Liver (tissue), 9 donors: Measurements from ENCODE around the gene DOCK1. TPM values are rescaled to one million over a fixed set of nuclear protein-coding genes. Genes with fewer than 3 reads are reported as not detected.

Source experiments
- DNase-seq: peaks from one replicate; pipeline ENCODE4 v3.0.0-alpha.2; 2017; ENCODE audit warnings: low spot score
- H3K27ac ChIP-seq, 2 donors: one replicate each; pipeline ENCODE4 v1.7.0; 2013; ENCODE audit warnings: inconsistent platforms in 2 of 2, low read length in 2 of 2, control low read depth in 1 of 2, low read depth in 1 of 2, mild to moderate bottlenecking in 1 of 2
- H3K27me3 ChIP-seq, 4 donors: one replicate each; pipeline versions ENCODE4 v1.6.1 to v1.7.0; 2013; ENCODE audit warnings: low read length in 3 of 4, inconsistent platforms in 1 of 4, mild to moderate bottlenecking in 1 of 4, moderate library complexity in 1 of 4; ENCODE audit not compliant: control insufficient read depth in 4 of 4, insufficient read depth in 4 of 4
- H3K36me3 ChIP-seq, 4 donors: one replicate each; pipeline versions ENCODE4 v1.6.1 to v1.7.0; 2013; ENCODE audit warnings: low read length in 3 of 4, mild to moderate bottlenecking in 3 of 4, low read depth in 1 of 4, moderate library complexity in 1 of 4; ENCODE audit not compliant: control insufficient read depth in 4 of 4, insufficient read depth in 3 of 4
- H3K4me1 ChIP-seq, 4 donors: one replicate each; pipeline versions ENCODE4 v1.6.1 to v1.7.0; 2013; ENCODE audit warnings: low read length in 3 of 4, mild to moderate bottlenecking in 3 of 4, moderate library complexity in 1 of 4; ENCODE audit not compliant: control insufficient read depth in 4 of 4, insufficient read depth in 4 of 4
- H3K4me3 ChIP-seq, 3 donors: one replicate each; pipeline versions ENCODE4 v1.6.1 to v1.7.0; 2013; ENCODE audit warnings: low read length in 3 of 3, control low read depth in 1 of 3, low read depth in 1 of 3, mild to moderate bottlenecking in 1 of 3
- H3K9ac ChIP-seq, 2 donors: one replicate each; pipeline ENCODE4 v1.7.0; 2013; ENCODE audit warnings: low read length in 2 of 2, mild to moderate bottlenecking in 2 of 2, moderate library complexity in 2 of 2, control low read depth in 1 of 2, low read depth in 1 of 2
- H3K9me3 ChIP-seq, 4 donors: one replicate each; pipeline versions ENCODE4 v1.6.1 to v1.7.0; 2013; ENCODE audit warnings: low read length in 3 of 4; ENCODE audit not compliant: control insufficient read depth in 4 of 4
- EGR1 ChIP-seq, 2 donors: IDR thresholded peaks; 2 replicates each; pipeline ENCODE4 v1.6.1; 2016 to 2018; ENCODE audit warnings: antibody characterized with exemption in 2 of 2, low read depth in 2 of 2
- FOXA1 ChIP-seq: IDR thresholded peaks from 2 replicates; pipeline ENCODE4 v1.6.1; 2016; ENCODE audit warnings: antibody characterized with exemption
- FOXA2 ChIP-seq: IDR thresholded peaks from 2 replicates; pipeline ENCODE4 v1.6.1; 2016; ENCODE audit warnings: antibody characterized with exemption
- GABPA ChIP-seq, 2 donors: IDR thresholded peaks in 1 of 2; conservative IDR thresholded peaks in 1 of 2; 2 replicates each; pipeline ENCODE4 v1.6.1; 2016; ENCODE audit warnings: antibody characterized with exemption in 2 of 2, mild to moderate bottlenecking in 1 of 2, moderate library complexity in 1 of 2
- HNF4A ChIP-seq, 2 donors: conservative IDR thresholded peaks; 2 replicates each; pipeline ENCODE4 v1.6.1; 2016; ENCODE audit warnings: antibody characterized with exemption in 2 of 2, mild to moderate bottlenecking in 2 of 2
- HNF4G ChIP-seq: IDR thresholded peaks from 2 replicates; pipeline ENCODE4 v1.6.1; 2016; ENCODE audit warnings: antibody characterized with exemption
- JUND ChIP-seq, 2 donors: IDR thresholded peaks; 2 replicates each; pipeline ENCODE4 v1.6.1; 2016; ENCODE audit warnings: antibody characterized with exemption in 2 of 2
- NR2F2 ChIP-seq: IDR thresholded peaks from 2 replicates; pipeline ENCODE4 v1.6.1; 2016; ENCODE audit warnings: antibody characterized with exemption
- RAD21 ChIP-seq, 2 donors: IDR thresholded peaks; 2 replicates each; pipeline ENCODE4 v1.6.1; 2016; ENCODE audit warnings: antibody characterized with exemption in 2 of 2, mild to moderate bottlenecking in 2 of 2
- RXRA ChIP-seq, 2 donors: IDR thresholded peaks; 2 replicates each; pipeline ENCODE4 v1.6.1; 2017 to 2018; ENCODE audit warnings: antibody characterized with exemption in 2 of 2, mild to moderate bottlenecking in 1 of 2
- SP1 ChIP-seq: IDR thresholded peaks from 2 replicates; pipeline ENCODE4 v1.6.1; 2018; ENCODE audit warnings: antibody characterized with exemption, mild to moderate bottlenecking
- TAF1 ChIP-seq: conservative IDR thresholded peaks from 2 replicates; pipeline ENCODE4 v1.6.1; 2016; ENCODE audit warnings: antibody characterized with exemption, mild to moderate bottlenecking
- YY1 ChIP-seq: IDR thresholded peaks from 2 replicates; pipeline ENCODE4 v1.6.1; 2016; ENCODE audit warnings: antibody characterized with exemption, mild to moderate bottlenecking
- WGBS: extraction: QIAGEN DNeasy Blood & Tissue Kit; methylation state at CpG from one replicate; pipeline ENCODE4 v1.1.7; 2013; 5-methylcytosine and 5-hydroxymethylcytosine counted together
- polyA plus RNA-seq, 2 donors: library from polyadenylated mRNA; stranded (reverse) in 1 of 2; unstranded in 1 of 2; fragments of 200-250 nt in 1 of 2; fragments of >200 nt in 1 of 2; fragmentation: Nextera tagmentation in 1 of 2; extraction: Ambion mirVana in 1 of 2; gene quantifications; one replicate each; pipeline versions ENCODE4 v1.2.1 to v1.2.3, GENCODE V29; 2013 to 2015
- total RNA-seq, 2 donors: library from RNA; depleted of rRNA; stranded (reverse); fragments of >200 nt; gene quantifications; one replicate each; pipeline ENCODE4 v1.2.3, GENCODE V29; 2014
- TF ChIP-seq, protein P1 (sequence below): IDR thresholded peaks from 2 replicates; pipeline ENCODE4 v1.6.1; 2016; ENCODE audit warnings: antibody characterized with exemption
- TF ChIP-seq, protein P2 (sequence below): IDR thresholded peaks from 2 replicates; pipeline ENCODE4 v1.6.1; 2016; ENCODE audit warnings: antibody characterized with exemption
- TF ChIP-seq, protein P3 (sequence below): IDR thresholded peaks from 2 replicates; pipeline ENCODE4 v1.6.1; 2016; ENCODE audit warnings: antibody characterized with exemption, mild to moderate bottlenecking
- TF ChIP-seq, protein P4 (sequence below): fragments of 150-350 bp; IDR thresholded peaks from 2 replicates; pipeline ENCODE4 v1.5.1; 2017; ENCODE audit warnings: improper control_type of control experiment, low read depth, low read length; ENCODE audit not compliant: missing input control
- TF ChIP-seq, protein P5 (sequence below): IDR thresholded peaks from 2 replicates; pipeline ENCODE4 v1.6.1; 2016; ENCODE audit warnings: antibody characterized with exemption
- donor health status: healthy.
- donor health status: healthy.
- donor health status: healthy.
- donor health status: healthy.
- donor health status: healthy.

The DOCK1 gene
- total and polyA plus RNA-seq, 4 donors: 3.8 to 28.8 (median 9.1) TPM

DNA sequence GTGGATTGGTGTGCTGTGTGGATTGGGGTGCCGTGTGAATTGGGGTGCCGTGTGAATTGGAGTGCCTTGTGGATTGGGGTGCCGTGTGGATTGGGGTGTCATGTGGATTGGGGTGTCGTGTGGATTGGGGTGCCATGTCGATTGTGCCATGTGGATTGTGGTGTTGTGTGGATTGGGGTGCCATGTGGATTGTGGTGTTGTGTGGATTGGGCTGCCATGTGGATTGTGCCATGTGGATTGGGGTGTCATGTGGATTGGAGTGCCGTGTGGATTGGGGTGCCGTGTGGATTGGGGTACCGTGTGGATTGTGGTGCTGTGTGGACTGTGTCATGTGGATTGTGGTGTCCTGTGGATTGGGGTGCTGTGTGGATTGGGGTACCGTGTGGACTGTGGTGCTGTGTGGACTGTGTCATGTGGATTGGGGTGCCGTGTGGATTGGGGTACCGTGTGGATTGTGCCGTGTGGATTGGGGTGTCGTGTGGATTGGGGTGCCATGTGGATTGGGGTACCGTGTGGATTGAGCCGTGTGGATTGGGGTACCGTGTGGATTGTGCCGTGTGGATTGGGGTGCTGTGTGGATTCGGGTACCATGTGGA, 523.3 kb downstream of the DOCK1 start:
- Histone ChIP-seq H3K36me3 (peaks cover 3 to 38% (median 11%) of the 10 kb centered on the region in 4 donors), H3K4me3 (no peak overlapping the region), H3K4me1 (no peaks in the 10 kb centered on the region), H3K9me3 (no peaks in the 10 kb centered on the region), H3K9ac (no peak overlapping the region), H3K27me3 (no peaks in the 10 kb centered on the region), H3K27ac (no peak overlapping the region)
- no peak for DNase-seq
- TF ChIP-seq YY1 (no peak), GABPA (IDR thresholded peaks at IDR 0.05 in 1 of 2, conservative IDR thresholded peaks at IDR 0.05 in 1 of 2) (no peak), EGR1 (IDR thresholded peaks at IDR 0.05; ENCODE audit: low read depth in 2 of 2) (no peak), NR2F2 (no peak), RAD21 (IDR thresholded peaks at IDR 0.05) (no peak), HNF4A (conservative IDR thresholded peaks at IDR 0.05) (no peak), JUND (IDR thresholded peaks at IDR 0.05) (no peak), TAF1 (no peak), FOXA2 (no peak), HNF4G (no peak), SP1 (no peak), RXRA (IDR thresholded peaks at IDR 0.05) (no peak), FOXA1 (no peak)
- TF ChIP-seq, protein P1, sequence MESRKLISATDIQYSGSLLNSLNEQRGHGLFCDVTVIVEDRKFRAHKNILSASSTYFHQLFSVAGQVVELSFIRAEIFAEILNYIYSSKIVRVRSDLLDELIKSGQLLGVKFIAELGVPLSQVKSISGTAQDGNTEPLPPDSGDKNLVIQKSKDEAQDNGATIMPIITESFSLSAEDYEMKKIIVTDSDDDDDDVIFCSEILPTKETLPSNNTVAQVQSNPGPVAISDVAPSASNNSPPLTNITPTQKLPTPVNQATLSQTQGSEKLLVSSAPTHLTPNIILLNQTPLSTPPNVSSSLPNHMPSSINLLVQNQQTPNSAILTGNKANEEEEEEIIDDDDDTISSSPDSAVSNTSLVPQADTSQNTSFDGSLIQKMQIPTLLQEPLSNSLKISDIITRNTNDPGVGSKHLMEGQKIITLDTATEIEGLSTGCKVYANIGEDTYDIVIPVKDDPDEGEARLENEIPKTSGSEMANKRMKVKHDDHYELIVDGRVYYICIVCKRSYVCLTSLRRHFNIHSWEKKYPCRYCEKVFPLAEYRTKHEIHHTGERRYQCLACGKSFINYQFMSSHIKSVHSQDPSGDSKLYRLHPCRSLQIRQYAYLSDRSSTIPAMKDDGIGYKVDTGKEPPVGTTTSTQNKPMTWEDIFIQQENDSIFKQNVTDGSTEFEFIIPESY: no peak
- TF ChIP-seq, protein P2, sequence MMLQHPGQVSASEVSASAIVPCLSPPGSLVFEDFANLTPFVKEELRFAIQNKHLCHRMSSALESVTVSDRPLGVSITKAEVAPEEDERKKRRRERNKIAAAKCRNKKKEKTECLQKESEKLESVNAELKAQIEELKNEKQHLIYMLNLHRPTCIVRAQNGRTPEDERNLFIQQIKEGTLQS: no peak
- TF ChIP-seq, protein P3, sequence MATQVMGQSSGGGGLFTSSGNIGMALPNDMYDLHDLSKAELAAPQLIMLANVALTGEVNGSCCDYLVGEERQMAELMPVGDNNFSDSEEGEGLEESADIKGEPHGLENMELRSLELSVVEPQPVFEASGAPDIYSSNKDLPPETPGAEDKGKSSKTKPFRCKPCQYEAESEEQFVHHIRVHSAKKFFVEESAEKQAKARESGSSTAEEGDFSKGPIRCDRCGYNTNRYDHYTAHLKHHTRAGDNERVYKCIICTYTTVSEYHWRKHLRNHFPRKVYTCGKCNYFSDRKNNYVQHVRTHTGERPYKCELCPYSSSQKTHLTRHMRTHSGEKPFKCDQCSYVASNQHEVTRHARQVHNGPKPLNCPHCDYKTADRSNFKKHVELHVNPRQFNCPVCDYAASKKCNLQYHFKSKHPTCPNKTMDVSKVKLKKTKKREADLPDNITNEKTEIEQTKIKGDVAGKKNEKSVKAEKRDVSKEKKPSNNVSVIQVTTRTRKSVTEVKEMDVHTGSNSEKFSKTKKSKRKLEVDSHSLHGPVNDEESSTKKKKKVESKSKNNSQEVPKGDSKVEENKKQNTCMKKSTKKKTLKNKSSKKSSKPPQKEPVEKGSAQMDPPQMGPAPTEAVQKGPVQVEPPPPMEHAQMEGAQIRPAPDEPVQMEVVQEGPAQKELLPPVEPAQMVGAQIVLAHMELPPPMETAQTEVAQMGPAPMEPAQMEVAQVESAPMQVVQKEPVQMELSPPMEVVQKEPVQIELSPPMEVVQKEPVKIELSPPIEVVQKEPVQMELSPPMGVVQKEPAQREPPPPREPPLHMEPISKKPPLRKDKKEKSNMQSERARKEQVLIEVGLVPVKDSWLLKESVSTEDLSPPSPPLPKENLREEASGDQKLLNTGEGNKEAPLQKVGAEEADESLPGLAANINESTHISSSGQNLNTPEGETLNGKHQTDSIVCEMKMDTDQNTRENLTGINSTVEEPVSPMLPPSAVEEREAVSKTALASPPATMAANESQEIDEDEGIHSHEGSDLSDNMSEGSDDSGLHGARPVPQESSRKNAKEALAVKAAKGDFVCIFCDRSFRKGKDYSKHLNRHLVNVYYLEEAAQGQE: no peak
- TF ChIP-seq, protein P4, sequence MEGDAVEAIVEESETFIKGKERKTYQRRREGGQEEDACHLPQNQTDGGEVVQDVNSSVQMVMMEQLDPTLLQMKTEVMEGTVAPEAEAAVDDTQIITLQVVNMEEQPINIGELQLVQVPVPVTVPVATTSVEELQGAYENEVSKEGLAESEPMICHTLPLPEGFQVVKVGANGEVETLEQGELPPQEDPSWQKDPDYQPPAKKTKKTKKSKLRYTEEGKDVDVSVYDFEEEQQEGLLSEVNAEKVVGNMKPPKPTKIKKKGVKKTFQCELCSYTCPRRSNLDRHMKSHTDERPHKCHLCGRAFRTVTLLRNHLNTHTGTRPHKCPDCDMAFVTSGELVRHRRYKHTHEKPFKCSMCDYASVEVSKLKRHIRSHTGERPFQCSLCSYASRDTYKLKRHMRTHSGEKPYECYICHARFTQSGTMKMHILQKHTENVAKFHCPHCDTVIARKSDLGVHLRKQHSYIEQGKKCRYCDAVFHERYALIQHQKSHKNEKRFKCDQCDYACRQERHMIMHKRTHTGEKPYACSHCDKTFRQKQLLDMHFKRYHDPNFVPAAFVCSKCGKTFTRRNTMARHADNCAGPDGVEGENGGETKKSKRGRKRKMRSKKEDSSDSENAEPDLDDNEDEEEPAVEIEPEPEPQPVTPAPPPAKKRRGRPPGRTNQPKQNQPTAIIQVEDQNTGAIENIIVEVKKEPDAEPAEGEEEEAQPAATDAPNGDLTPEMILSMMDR: no peak
- TF ChIP-seq, protein P5, sequence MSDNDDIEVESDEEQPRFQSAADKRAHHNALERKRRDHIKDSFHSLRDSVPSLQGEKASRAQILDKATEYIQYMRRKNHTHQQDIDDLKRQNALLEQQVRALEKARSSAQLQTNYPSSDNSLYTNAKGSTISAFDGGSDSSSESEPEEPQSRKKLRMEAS: no peak
- 93% methylated on average over 18 of the region's 18 CpGs for WGBS
